Measurements from ENCODE around the gene FMC1.
"Not testable (repeated sequence)": the region's sequence is repeated elsewhere in the genome, so short reads cannot be mapped to it uniquely, and the experiment has no call there.

Gene FMC1

GRCh38 chr7:139354729-139355128, 13.6 kb downstream of the FMC1 start:
- POLR2A ChIA-PET = no interaction called here
- CTCF ChIA-PET = interaction anchor here (0.6 kb wide), 2 partner anchors 73 to 172 kb away, joined by 3 read pairs; no protein-coding TSS in a partner anchor
- peaks cover 0 to 7% of the 10 kb centered on the region in 2 experiments; a peak in 1 of 3 replicates for H3K36me3 ChIP-seq (ENCODE audit: control insufficient read depth in 2 of 2, insufficient read depth in 1 of 2, low read length in 2 of 2)

DNA sequence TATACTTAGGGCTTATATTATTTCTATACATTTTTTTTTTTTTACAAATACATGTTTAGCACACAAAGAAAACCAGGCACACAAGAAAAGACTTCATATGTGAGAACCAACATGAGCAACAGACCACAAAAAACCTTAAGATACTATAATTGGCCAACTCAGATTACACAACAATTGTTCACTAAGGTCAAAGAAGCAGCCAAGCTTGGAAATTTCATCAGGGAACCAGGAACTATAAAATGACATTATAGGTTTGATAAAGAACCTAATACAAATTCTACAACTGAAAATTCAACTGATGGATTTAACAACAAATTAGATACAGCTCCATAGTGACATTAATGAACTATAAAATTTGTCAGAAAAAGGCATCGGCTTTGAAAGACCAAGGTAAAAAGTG, 14.2 kb downstream of the FMC1 start:
- no peak overlapping the region for H3K4me3 ChIP-seq (ENCODE audit: low read depth, low read length)
- ChIA-PET CTCF (interaction anchor here (0.6 kb wide), 1 partner anchor 290 kb away, joined by 5 read pairs; no protein-coding TSS in a partner anchor), POLR2A (no interaction called here)
- TF ChIP-seq, protein P1, sequence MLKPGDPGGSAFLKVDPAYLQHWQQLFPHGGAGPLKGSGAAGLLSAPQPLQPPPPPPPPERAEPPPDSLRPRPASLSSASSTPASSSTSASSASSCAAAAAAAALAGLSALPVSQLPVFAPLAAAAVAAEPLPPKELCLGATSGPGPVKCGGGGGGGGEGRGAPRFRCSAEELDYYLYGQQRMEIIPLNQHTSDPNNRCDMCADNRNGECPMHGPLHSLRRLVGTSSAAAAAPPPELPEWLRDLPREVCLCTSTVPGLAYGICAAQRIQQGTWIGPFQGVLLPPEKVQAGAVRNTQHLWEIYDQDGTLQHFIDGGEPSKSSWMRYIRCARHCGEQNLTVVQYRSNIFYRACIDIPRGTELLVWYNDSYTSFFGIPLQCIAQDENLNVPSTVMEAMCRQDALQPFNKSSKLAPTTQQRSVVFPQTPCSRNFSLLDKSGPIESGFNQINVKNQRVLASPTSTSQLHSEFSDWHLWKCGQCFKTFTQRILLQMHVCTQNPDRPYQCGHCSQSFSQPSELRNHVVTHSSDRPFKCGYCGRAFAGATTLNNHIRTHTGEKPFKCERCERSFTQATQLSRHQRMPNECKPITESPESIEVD (tag by site-specific recombination; IDR thresholded peaks at IDR 0.05) = 0 out of 2 replicates have a peak, but pooled peaks have one; percentile 18
- TF ChIP-seq ZNF362 (tag by site-specific recombination; IDR thresholded peaks at IDR 0.05) = no peak
- peak; percentile 40; the same call in 1 of the 2 replicates for TF ChIP-seq FEZF1 (tag by site-specific recombination; IDR thresholded peaks at IDR 0.05)
- H3K9me3 ChIP-seq (ENCODE audit: control insufficient read depth, insufficient read depth, low read depth, low read length) = no peaks in the 10 kb centered on the region
- H3K27ac ChIP-seq (ENCODE audit: extremely low read depth, low read depth, low read length) = no peak overlapping the region
- H3K4me1 ChIP-seq (ENCODE audit: control insufficient read depth, insufficient read depth, low read length) = no peaks in the 10 kb centered on the region
- peaks cover 0 to 7% of the 10 kb centered on the region in 2 experiments; a peak in 1 of 3 replicates for H3K36me3 ChIP-seq (ENCODE audit: control insufficient read depth in 2 of 2, insufficient read depth in 1 of 2, low read length in 2 of 2)

More at GRCh38 chr7:139354729-139355128, 13.6 kb downstream of the FMC1 start:
- Histone ChIP-seq H3K4me1 (ENCODE audit: control insufficient read depth, insufficient read depth, low read length) (no peaks in the 10 kb centered on the region), H3K4me3 (ENCODE audit: low read depth, low read length) (no peak overlapping the region), H3K27ac (ENCODE audit: extremely low read depth, low read depth, low read length) (no peak overlapping the region), H3K9me3 (ENCODE audit: control insufficient read depth, insufficient read depth, low read depth, low read length) (no peaks in the 10 kb centered on the region)
- TF ChIP-seq ZNF121 (tag by site-specific recombination; IDR thresholded peaks at IDR 0.05) (peak; percentile 67; the same call in 1 of the 2 replicates), ZNF664 (tag by site-specific recombination; IDR thresholded peaks at IDR 0.05) (no peak), ZSCAN16 (tag by site-specific recombination; IDR thresholded peaks at IDR 0.05) (no peak)

DNA sequence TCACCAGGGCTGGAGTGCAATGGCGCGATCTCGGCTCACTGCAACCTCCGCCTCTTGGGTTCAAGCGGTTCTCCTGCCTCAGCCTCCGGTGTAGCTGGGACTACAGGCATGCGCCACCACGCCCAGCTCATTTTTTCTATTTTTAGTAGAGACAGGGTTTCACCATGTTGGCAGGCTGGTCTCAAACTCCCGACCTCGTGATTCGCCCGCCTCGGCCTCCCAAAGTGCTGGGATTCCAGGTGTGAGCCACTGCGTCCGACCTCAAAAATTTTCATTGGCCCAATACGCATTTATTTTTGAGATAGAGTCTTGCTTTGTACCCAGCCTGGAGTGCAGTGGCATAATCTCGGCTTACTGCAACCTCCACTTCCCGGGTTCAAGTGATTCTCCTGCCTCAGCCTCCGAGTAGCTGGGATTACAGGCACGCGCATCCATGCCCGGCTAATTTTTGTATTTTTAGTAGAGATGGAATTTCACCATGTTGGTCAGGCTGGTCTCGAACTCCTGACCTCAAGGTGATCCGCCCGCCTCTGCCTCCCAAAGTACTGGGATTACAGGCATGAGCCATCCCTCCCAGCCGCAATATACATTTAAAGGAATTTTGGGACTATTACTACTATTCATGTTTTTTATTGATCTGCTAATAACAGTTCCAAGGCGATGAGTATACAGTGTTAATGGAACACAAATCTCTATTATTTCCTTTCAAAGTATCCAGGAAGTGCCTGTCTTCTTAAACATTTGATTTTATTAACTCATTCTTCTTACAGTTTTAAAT, 16.8 kb downstream of the FMC1 start:
- TF ChIP-seq ZNF202 (tag by site-specific recombination; IDR thresholded peaks at IDR 0.05; ENCODE audit: borderline replicate concordance) = peak; percentile 80; the same call in 1 of the 2 replicates
- H3K36me3 ChIP-seq (ENCODE audit: control insufficient read depth in 2 of 2, insufficient read depth in 1 of 2, low read length in 2 of 2); H3K27ac ChIP-seq (ENCODE audit: extremely low read depth, low read depth, low read length); POLR2A ChIA-PET; H3K4me3 ChIP-seq (ENCODE audit: low read depth, low read length); H3K9me3 ChIP-seq (ENCODE audit: control insufficient read depth, insufficient read depth, low read depth, low read length); H3K4me1 ChIP-seq (ENCODE audit: control insufficient read depth, insufficient read depth, low read length): not testable (repeated sequence)
- CTCF ChIA-PET = interaction anchor here (0.6 kb wide), 1 partner anchor 184 kb away, joined by 3 read pairs; no protein-coding TSS in a partner anchor

GRCh38 chr7:139358541-139359365, 17.6 kb downstream of the FMC1 start:
- peaks cover 0 to 9% of the 10 kb centered on the region in 2 experiments; a peak in 1 of 3 replicates for H3K36me3 ChIP-seq (ENCODE audit: control insufficient read depth in 2 of 2, insufficient read depth in 1 of 2, low read length in 2 of 2)
- TF ChIP-seq ZNF658 (tag by site-specific recombination; IDR thresholded peaks at IDR 0.05) = no peak
- TF ChIP-seq, protein P2, sequence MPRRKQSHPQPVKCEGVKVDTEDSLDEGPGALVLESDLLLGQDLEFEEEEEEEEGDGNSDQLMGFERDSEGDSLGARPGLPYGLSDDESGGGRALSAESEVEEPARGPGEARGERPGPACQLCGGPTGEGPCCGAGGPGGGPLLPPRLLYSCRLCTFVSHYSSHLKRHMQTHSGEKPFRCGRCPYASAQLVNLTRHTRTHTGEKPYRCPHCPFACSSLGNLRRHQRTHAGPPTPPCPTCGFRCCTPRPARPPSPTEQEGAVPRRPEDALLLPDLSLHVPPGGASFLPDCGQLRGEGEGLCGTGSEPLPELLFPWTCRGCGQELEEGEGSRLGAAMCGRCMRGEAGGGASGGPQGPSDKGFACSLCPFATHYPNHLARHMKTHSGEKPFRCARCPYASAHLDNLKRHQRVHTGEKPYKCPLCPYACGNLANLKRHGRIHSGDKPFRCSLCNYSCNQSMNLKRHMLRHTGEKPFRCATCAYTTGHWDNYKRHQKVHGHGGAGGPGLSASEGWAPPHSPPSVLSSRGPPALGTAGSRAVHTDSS (tag by site-specific recombination; IDR thresholded peaks at IDR 0.05) = 0 out of 2 replicates have a peak, but pooled peaks have one; percentile 1
- TF ChIP-seq, protein P3, sequence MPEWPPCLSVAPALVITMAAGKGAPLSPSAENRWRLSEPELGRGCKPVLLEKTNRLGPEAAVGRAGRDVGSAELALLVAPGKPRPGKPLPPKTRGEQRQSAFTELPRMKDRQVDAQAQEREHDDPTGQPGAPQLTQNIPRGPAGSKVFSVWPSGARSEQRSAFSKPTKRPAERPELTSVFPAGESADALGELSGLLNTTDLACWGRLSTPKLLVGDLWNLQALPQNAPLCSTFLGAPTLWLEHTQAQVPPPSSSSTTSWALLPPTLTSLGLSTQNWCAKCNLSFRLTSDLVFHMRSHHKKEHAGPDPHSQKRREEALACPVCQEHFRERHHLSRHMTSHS (tag by site-specific recombination; IDR thresholded peaks at IDR 0.05) = no peak
- TF ChIP-seq ZSCAN30 (tag by site-specific recombination; IDR thresholded peaks at IDR 0.05) = no peak
- TF ChIP-seq ZNF660 (tag by site-specific recombination; IDR thresholded peaks at IDR 0.05) = no peak
- TF ChIP-seq ZNF335 (tag by site-specific recombination; conservative IDR thresholded peaks at IDR 0.05) = peak; percentile 85
- no peak for TF ChIP-seq ZNF19 (tag by site-specific recombination; IDR thresholded peaks at IDR 0.05; ENCODE audit: low read depth)
- no peak for TF ChIP-seq ZNF221 (tag by site-specific recombination; IDR thresholded peaks at IDR 0.05; ENCODE audit: borderline replicate concordance)
- 0 out of 2 replicates have a peak, but pooled peaks have one; percentile 27 for TF ChIP-seq GLIS2 (tag by site-specific recombination; IDR thresholded peaks at IDR 0.05)
- no peak for TF ChIP-seq ZNF529 (tag by site-specific recombination; IDR thresholded peaks at IDR 0.05; ENCODE audit: insufficient replicate concordance)
- H3K4me3 ChIP-seq (ENCODE audit: low read depth, low read length) = peak overlapping the region; percentile 74
- POLR2A ChIA-PET = interaction anchor here (1.4 to 2.5 kb wide), 3 partner anchors 10 to 225 kb away, joined by 6 to 35 read pairs (median 7); partner anchors contain the start of gene FMC1
- CTCF ChIA-PET = no interaction called here
- H3K27ac ChIP-seq (ENCODE audit: extremely low read depth, low read depth, low read length) = peak overlapping the region; percentile 95
- H3K4me1 ChIP-seq (ENCODE audit: control insufficient read depth, insufficient read depth, low read length) = peaks cover 7% of the 10 kb centered on the region; the same call in 1 of the 2 replicates
- no peaks in the 10 kb centered on the region for H3K9me3 ChIP-seq (ENCODE audit: control insufficient read depth, insufficient read depth, low read depth, low read length)
